Stimulated activated CD8-positive, alpha-beta memory T cell treated with anti-CD3 and anti-CD28 coated beads, Interleukin-4, amount 100 ng/mL, for 1 hour (primary cell): ENCODE data around the gene NACAD.

Experiments used
- DNase-seq, 2 donors: peaks; one replicate each; pipeline ENCODE4 v3.0.0-alpha.2; 2020; ENCODE audit warnings: low read depth in 2 of 2, low spot score in 1 of 2

The NACAD gene

DNA sequence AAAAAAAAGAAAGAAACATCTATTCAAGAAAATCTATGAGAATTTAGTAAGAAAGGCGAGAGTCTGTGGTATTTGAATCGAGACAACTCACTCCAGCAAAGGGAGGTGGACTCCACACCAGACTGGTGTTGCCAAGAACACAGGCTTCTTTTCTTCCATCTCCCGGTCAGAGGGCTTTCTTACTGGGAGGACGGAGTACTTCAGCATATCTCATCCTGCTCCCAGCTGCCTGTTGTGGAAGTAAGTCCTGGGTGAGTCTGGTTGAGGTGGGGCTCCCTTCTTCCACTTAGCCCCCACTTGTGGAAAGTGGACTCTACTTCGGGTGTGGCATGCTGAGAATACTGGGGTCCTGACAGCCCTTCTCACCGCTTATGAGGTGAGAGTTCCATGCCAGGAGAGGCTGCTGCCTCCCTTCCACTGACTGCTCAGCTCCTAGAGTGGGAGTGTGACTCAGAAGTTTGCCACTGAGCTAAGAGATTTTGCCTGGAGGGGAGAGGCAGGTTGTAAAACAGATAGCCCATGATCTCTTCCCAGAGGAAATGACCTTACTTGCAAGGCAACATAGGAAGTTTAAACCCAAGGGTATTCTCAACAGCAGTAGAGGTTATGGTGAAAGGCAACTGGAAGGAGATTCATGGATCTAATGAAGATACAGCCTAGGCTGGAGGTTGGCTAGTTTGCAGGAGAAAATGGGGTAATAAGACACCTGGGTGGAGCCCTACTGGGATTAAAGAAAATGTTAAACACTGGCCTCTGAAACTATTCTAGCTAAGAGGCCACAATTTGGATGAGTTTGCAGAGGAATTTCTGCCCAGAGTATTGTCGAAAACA lies 3.5 kb upstream of the NACAD start:
- DNase-seq, result no peak

DNA sequence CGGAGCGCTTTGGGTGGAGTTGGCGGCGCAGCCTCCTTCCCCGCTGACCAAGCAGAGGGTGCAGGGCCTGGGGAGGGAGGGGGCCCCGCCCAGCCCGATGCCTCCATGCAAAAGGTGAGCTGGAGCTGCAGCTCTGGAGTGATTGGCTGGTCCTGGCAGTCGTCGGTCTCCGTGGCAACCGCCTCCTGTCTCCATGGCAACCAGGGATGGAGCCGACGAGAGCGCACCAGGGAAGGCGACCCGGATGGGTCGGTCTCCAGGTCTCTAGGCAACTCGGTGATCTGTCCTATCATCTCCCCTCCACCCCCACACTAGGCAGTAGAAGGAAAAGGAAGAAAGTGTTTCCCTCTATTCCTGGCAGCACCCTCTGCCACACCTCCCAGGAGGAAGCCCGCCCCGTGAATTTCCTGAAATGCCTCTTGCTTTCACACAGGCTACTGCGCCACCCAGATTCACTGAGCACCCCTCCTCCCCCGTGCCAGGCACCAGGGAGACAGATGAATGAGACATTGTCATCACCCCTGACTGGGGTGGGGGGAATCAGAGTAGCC lies 647 bp upstream of the NACAD start:
- DNase-seq, result no peak

DNA sequence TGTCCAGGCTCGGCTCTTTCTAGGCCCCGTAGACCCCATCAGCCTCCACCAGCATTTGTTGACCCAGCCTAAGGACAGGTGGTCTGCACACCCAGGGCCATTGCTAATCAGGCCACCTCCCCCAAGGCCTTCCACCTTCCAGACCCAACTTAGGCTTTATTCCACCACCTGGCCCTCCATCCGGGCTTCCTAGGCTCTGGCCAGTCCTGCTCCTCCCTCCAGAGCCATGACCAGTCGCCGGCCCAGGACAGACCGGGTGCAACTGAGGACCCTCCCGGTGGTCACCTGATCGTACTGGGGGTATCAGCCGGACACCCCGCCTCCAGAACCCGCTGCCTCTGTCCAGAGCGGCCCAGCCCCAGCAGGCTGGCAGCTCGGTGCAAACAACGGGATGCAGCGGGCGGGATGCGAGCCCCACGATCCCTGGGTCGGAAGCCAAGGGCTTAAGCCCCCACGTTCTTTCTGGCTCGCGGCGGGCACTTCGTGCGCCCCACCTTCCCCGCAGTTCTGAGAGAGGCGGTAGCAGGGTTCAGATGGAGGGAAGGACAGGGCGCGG lies 545 bp downstream of the NACAD start:
- no peak for DNase-seq

DNA sequence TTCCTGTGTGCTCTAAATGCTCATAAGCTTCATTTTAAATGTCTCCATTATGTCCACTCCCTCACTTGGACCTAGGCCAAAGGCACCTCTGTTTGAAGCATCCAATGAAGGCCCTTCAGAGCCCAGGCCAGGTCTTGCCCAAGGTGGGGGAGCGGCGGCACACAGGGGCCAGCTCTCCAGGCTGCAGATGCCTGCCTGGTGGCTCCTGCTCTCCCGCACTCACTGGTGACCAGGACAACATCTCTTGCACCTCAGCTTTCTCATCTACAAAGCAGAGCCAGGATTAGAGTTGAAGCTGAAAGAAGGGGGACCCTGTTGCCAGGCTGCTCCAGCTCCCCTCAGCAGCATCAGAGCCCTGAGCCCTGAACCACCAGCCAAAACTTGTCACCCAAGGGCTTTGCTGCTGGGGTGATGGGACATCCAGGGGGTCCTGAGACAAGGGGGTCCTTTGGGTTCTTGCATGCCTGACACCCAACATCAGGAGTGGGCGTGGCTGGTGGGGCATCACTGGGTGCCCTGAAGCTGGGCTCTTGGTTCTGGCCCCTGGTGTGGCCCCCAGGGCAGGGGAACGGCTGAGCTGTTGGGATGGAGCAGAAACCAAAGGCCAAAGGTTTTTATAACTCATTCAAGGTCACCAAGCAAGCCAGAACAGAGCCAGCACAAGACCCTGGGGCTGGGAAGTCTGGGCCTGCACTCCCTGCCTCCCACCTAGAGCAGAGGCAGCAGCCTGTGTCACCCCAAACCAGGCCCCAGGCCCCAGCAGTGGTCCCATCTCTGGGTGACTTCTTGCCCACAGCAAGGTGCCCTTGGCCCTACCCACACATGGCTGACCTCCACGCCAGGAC lies 1.2 kb downstream of the NACAD start:
- DNase-seq, result no peak

DNA sequence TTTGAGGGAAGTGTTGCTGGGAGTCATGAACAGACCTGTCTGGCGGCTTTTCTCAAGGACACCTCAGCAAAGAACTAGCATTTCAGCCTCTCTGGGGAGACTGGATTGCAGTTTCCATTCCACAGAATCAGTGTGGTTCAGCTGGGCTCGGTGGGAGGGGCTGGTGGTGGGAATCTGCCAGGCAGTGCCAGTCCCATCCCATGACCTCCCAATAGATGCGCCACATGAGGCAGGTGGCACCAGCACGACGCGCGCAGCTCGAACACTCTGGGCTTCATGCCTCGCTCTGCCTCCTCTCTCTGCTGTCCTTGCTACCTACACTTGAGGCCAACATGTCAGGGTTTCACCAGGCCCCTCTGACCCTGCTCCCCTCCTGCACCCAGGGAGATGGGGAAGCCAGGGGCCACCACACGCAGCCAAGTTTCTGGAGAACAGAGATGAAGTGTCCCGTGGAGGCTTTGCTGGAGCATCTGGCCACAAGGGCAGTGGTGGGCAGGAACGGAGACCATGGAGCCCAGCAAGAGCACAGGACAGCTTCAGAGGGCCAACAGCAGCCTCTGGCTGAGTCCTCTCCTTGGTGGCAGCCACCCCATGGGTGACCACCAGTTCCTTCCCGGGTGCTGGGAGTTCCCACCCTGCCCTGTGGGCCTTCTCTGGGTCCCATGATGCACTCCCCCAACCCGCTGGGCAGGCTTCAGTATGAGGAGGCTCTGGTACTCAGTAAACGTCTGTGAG lies 2.3 kb downstream of the NACAD start:
- no peak for DNase-seq

DNA sequence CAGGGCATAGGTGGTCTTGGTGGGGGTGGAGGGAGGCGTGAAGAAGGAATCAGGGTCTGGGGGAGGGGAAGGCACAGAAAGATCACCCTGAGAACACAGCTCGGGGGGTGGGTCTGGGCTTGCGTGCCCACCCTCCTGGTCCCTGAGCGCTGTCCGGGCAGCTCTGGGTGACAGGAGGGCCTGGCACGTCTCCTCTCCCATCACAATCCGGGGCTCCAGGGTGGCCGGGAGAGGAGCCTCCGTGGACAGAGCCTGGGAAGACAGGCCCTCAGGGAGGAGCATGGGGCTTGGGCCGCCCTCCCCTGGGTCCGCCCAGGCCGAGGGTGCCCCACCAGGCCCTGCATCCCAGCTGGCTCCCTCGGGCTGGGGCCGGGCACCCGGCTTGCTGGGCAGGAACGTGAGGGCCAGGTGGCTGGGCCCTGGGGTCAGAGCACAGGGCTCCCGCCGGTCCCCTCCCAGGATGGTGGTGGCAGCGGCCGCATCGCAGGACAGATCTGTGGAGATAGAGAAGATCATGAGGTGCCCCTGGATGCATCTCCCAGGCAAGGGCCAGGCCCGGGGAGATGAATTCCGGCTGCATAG lies 3.1 kb downstream of the NACAD start:
- no peak for DNase-seq

DNA sequence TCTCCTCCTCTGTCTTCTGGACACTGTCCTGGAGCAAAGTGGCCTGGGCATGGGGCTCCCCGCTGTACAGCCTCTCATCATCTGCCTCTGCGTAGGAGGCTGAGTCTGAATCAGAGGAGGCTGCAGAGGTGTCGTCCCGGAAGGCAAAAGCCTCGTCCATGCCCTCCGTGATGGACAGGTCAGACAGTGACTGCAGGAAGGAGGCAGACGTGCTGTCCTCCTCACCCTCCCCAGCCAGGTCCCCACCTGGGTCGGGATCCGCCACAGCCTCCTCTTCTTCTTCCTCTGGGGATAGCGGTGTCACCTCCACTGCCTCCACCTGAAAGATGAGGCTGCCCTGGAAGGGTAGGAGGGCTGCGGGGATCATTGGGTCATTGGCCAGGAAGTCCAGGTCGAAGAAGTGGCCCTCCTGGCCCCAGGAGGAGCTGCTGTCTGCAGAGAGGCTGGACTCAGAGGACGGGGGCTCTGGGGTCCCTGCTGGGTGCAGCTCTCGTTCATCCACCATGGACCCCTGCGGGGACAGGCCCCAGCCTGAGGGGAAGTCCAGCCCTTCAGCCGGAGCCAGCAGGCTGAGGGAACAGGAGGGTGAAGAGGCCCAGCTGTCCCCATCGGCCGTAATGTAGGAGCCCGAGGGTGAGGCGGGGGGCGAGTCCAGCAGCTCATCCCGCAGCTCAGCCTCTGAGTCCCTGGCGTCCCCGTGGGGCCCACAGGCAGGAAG lies 3.7 kb downstream of the NACAD start:
- no peak for DNase-seq

DNA sequence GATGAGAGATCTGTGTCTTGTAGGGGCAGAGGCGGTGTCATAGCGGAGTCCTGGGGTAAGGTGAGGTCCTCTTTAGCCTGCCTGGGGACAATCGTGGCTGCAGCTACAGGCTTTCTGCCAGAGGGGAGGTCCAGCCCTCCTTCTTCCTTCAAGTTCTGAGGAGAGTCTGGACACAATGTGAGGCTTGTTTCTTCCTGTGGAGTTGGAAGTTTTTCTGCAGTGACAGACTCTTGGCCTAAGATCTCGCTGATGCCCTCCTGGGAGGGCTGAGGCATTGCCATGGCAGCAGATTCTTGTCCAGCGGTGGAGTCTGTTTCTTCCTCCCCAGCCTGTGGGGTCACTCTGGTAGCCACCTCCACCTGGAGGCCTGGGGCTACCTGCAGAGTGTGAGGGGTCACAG lies 4.4 kb downstream of the NACAD start:
- DNase-seq, result no peak

DNA sequence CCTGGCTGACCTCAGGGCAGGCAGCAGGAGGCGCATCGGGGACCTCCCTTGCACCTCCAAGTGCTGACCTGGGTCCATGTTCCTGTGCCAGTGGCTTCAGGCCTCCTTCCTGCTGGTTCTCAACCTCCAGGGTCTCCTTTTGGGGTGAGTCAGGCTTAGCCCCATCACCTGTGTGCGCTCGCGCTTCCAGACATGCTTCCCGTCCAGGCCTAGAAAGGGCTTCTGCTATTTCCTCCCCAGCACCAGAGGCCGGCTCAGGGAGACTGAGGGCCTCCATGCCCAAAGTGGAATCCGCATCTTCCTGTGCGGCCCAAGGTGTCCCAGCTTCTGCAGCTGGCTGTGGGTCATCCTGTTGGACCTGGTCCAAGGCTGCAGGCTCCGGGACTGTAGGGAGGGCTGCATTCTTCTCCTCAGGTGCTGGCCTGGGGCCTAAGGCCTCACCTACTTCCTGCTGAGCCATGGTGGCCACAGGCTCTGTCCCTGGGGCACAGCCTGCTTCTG lies 5.9 kb downstream of the NACAD start:
- DNase-seq, result no peak

DNA sequence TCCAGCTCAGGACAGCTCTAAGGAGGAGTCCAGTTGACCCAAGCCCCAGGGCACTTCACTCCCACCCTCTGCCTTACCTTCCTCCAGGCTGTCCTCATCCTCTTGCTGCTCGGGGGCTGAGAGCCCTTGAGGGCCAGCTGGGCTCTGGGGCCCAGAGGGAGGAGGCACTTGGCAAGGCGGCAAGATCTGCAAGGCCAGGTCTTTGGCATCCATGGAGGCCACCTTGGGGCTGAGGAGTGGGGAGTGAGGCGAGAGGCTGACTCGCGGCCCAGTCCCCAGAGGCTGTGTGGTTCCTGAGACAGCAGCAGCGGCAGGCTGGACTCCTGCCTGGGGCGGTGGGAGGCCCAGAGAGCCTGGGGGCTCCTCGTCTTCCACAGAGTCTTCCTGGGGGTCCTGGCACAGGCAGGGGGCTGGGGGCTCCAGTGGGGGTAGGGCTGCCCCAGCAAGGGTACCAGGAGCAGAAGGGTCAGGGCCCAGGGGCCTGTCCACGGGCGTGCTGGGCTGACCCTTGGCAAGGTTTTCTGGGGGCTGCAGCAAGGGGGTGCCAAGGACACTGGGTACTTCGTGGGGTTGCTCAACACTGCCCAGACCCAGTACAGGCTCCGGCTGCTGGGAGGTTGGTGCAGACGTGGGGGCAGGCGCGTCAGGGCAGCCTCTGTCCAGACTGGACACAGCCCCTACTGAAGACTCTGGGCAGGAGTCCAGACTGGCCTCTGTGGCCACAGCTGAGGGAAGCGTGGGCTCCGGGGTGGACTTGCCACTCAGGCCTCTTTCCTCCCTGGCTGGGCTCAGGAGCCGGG lies 6.5 kb downstream of the NACAD start:
- DNase-seq, result no peak

DNA sequence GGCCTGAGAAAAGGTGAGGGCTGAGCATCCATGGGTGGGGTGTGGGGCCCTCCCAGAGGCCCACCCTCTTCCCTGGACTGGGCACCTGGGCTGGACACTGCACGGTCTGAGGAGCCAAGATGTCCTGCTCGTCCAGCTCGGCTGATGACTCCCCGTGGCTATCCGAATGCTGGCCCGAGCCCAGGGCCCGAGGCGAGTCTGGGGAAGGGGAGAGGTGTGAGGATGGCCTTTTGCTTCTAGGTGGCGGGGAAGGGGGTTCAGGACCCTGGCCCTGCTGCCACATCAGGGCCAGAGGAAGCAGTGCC lies 7.1 kb downstream of the NACAD start:
- no peak for DNase-seq

DNA sequence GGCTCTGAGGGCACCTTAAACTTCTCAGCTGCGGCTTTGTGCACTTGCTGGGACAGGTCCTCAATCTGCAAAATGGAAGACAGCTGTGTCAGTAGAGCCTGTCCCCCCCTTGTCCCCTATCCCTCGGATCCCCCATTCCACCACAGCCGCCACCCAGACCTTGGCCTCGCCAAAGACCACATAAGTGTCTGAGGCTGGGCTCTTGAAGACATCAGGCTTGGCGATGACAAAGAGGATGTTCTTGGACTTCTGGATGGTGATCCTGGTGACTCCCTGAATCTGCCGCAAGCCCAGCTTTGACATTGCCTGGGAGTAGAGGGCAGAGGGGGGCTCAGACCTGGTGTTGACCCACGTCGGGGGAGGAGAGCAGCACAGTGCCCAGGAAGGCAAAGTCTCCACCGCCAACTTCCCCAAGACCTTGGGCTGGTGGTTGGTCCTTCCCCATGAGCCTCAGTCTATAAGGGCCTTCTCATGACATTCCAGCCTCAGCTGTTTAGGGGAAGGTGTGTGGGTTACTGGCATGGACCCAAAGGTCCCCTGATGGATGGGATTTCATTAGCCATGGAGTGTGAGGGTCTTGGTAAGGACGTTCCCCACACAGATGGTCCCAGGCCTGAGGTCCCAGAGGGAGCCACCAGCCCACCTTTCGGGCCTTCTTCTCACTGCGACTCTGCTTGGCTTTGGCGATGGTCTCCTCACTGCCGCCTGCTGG lies 7.7 kb downstream of the NACAD start:
- DNase-seq, result no peak

DNA sequence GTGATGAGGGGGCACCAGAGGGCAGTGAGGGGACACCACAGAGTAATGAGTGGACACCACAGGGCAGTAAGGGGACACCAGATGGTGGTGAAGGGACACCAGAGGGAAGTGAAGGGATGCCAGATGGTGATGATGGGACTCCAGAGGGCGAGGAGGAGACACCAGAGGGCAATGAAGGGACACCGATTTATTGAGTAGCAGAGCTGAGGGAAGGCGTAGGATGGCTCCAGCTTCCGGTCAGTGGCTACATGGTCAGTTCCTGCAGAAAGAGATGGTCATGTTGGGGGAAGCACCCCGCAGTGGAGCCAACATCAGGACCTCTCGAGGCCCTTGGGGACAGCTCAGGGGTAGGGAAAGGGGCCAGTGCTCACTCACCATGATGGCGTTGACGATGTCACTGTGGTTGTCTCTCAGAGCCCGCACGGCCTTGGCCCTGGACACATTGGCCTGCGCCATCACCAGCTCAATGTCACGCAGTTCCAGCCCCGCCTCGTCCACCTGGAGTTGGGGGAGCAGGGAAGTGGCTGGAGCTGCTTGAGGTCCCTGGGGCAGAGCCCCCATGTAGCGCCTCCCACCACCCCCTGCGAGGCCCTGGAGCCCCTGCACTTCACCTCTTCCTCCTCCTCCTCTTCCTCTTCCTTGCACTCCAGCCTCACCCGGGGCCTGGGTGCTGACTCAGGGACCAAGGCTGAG lies 8.4 kb downstream of the NACAD start:
- DNase-seq, result no peak

DNA sequence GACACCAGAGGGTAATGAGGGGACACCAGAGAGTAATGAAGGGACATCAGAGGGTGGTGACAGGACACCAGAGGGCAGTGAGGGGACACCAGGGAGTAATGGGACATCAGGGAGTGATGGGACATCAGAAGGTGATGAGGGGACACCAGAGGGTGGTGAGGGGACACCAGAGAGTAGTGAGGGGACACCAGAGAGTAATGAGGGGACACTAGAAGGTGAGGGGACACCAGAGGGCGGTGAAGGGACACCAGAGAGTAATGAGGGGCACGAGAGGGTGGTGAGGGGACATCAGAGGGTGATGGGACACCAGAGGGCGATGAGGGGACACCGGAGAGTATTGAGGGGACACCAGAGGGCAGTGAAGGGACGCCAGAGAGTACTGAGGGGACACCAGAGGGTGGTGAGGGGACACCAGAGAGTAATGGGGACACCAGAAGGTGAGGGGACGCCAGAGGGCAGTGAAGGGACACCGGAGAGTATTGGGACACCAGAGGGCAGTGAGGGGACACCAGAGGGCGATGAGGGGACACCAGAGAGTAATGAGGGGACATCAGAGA lies 10.6 kb downstream of the NACAD start:
- no peak for DNase-seq

DNA sequence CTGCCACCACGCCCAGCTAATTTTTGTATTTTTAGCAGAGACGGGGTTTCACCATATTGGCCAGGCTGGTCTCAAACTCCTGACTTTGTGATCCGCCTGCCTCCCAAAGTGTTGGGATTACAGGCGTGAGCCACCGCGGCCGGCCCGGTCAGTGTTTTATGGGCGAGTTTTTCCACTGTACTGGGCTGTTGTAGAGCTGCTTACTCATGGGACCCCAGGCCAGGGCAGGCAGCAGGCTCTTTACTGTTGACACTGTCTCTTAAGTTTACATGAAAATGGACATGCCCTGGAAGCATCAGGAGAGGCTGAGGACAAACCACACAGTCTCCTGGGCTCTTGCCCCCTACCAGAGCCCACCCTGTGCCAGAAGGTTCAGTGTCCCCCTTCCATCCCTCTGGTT lies 11.2 kb downstream of the NACAD start:
- no peak for DNase-seq

DNA sequence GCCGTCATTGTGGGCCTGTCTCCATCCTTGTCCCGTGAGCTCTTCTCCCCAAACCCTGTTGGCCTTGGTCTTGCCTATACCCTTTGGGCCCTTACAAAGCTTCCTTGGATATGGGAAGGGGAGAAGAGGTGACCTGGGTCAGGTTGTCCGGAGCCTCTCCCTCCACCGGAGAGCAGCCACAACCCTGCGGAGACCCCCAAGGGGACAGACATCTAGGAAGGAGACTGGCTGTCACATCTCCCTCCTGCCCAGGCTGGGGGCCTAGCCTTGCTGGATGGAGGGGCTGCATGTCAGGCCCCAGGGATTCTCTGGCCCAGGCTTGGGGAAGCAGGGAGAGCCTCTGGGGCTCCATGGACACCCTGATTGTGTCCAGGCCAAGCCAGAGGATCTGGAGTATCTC lies 11.8 kb downstream of the NACAD start:
- DNase-seq, result no peak

DNA sequence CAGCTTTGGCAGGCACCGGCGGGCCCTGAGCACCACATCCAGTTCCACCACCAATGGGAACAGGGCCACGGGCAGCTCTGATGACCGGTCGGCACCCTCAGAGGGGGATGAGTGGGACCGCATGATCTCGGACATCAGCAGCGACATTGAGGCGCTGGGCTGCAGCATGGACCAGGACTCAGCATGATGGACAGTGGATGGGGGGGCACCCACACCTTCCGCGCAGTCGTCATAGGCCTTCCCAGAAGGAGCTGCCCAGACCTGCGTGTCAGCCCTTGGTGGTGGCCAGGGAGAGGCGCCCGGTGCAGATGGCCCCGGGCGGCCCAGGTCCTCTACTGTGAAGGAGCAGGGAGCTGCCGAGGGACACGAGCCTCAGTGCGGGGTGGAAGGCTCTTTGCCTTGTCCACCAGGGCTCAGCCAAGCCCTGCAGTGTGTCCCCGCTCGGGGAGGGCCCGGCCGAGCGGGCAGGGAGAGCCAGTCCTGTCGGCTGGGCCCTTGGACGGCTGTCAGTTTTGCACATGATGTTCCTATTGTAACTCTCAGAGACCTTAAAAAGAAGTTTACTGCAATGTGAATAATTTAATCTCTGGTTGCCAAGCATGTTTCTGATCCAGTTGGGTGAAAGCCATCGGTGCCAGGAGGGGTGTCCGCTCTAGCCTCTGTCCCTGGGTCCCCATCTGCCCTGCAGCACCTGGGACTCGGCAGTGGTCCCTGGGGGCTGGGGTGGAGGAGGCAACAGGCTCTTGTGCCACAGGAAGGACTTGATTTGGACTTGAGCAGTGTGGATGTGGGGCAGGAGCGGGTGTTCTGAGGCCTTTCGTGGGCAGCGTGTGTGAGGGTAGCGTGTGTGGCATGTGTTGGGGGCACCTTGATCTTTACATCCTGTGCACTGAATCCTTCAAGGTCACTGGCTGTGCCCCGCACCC lies 12.6 kb downstream of the NACAD start:
- no peak for DNase-seq
